ENCODE results near the gene DDX52. TPM values are rescaled to one million over a fixed set of nuclear protein-coding genes. Genes with fewer than 3 reads are reported as not detected.

Gene DDX52
- total and polyA plus RNA-seq, 11 donors = 6.7 to 20.9 (median 13.9) TPM

GRCh38 chr17:37609170-37610040, 33.8 kb downstream of the DDX52 start, which contains the start of gene SYNRG:
Gene SYNRG, minus strand, starts transcription at chr17:37609418. Its CDS starts 63 bp downstream, at chr17:37609355.
- DNase-seq (peak; percentile 95 to 97 (median 96)), ATAC-seq (peak; percentile 96 to 99 (median 99))
- WGBS, 4 donors = 2 to 6% (median 3%) methylated on average over 17 to 60 of the region's 60 CpGs
- Histone ChIP-seq H3K36me3 (peaks cover 0 to 33% (median 24%) of the 10 kb centered on the region in 9 donors), H3K4me3 (peak within 1 kb of the TSS; percentile 72 to 99 (median 93)), H3K9me3 (no peaks in the 10 kb centered on the region), H3K27me3 (no peaks in the 10 kb centered on the region), H3K4me1 (peaks cover 0 to 44% (median 28%) of the 10 kb centered on the region in 12 donors), H3K27ac (peak within 1 kb of the TSS; percentile 49 to 97 (median 94))
- peak in 1 of 2 donors; percentile 90 for TF ChIP-seq POLR2A (IDR thresholded peaks at IDR 0.05)
- TF ChIP-seq CTCF (IDR thresholded peaks at IDR 0.05) = peak in 9 of 12 donors; percentile 24 to 60 (median 48)
- intact Hi-C loops (cut with DNase I) = loop anchor here in 1 of 10 donors (10.0 kb wide), 1 partner anchor 55 kb away; no protein-coding TSS in a partner anchor

- intact Hi-C loops (cut with DNase I) = loop anchor here in 1 of 10 donors (10.0 kb wide), 1 partner anchor 54 kb away; no protein-coding TSS in a partner anchor
- peaks cover 0 to 27% (median 15%) of the 10 kb centered on the region in 9 donors for H3K36me3 ChIP-seq
- DNase-seq (no peak), ATAC-seq (peak in 3 of 4 donors; percentile 16 to 55 (median 52))
- no peaks in the 10 kb centered on the region for H3K27me3 ChIP-seq
- 0 to 1% (median 0%) methylated on average over 11 to 26 of the region's 26 CpGs for WGBS, 4 donors
- peak overlapping the region; percentile 72 to 99 (median 93) for H3K4me3 ChIP-seq
- H3K9me3 ChIP-seq = no peaks in the 10 kb centered on the region
- H3K4me1 ChIP-seq = peaks cover 0 to 52% (median 28%) of the 10 kb centered on the region in 12 donors
- no peak for TF ChIP-seq POLR2A (IDR thresholded peaks at IDR 0.05)
- TF ChIP-seq CTCF (IDR thresholded peaks at IDR 0.05) = no peak
- peak overlapping the region; percentile 49 to 97 (median 94) for H3K27ac ChIP-seq
Measured at GRCh38 chr17:37608351-37609169, 34.7 kb downstream of the DDX52 start.

GRCh38 chr17:37607637-37608331, 35.5 kb downstream of the DDX52 start:
- Histone ChIP-seq H3K27ac (peak overlapping the region in 5 of 12 donors; percentile 92 to 96 (median 94)), H3K4me1 (peaks cover 0 to 52% (median 28%) of the 10 kb centered on the region in 12 donors)
- no peak for DNase-seq

More at GRCh38 chr17:37607637-37608331, 35.5 kb downstream of the DDX52 start:
- peaks cover 0 to 21% (median 10%) of the 10 kb centered on the region in 9 donors for H3K36me3 ChIP-seq
- no peak for ATAC-seq
- intact Hi-C loops (cut with DNase I) = loop anchor here in 1 of 10 donors (10.0 kb wide), 1 partner anchor 53 kb away; no protein-coding TSS in a partner anchor
- no peaks in the 10 kb centered on the region for H3K9me3 ChIP-seq
- 73 to 76% (median 76%) methylated on average over 26 of the region's 26 CpGs for WGBS, 4 donors
- no peak for TF ChIP-seq CTCF (IDR thresholded peaks at IDR 0.05)
- no peak for TF ChIP-seq POLR2A (IDR thresholded peaks at IDR 0.05)
- peak overlapping the region in 11 of 12 donors; percentile 72 to 99 (median 92) for H3K4me3 ChIP-seq
- no peaks in the 10 kb centered on the region for H3K27me3 ChIP-seq

Measured in heart left ventricle (tissue), 16 donors.